Activated CD4-positive, alpha-beta memory T cell treated with anti-CD3 and anti-CD28 coated beads, Interleukin-2, amount 10 ng/mL, durations not matched to agents 7 days and 5 days (primary cell): ENCODE results near the gene SHE. TPM values are rescaled to one million over a fixed set of nuclear protein-coding genes. Genes with fewer than 3 reads are reported as not detected.
"Not testable (repeated sequence)": the region's sequence is repeated elsewhere in the genome, so short reads cannot be mapped to it uniquely, and the experiment has no call there.

Experiments used
- CTCF ChIA-PET: fragments of 350-600 bp; sonication (Branson Sonifier 250); formaldehyde crosslinking; loops from one replicate; lab custom pipeline; 2021; ENCODE audit warnings: antibody characterized with exemption, inconsistent platforms; lab: Charles Lee
- POLR2A ChIA-PET: fragments of 350-600 bp; sonication (Branson Sonifier 250); formaldehyde crosslinking; loops from one replicate; lab custom pipeline; 2021; ENCODE audit warnings: antibody characterized with exemption; lab: Charles Lee
- DNase-seq: peaks from one replicate; pipeline ENCODE4 v3.0.0-alpha.2; 2020
- H3K27ac Mint-ChIP-seq: one replicate; pipeline ENCODE4 v1.8.0; 2021; ENCODE audit warnings: mild to moderate bottlenecking, mixed read lengths
- H3K27me3 Mint-ChIP-seq: one replicate; pipeline ENCODE4 v1.8.0; 2021; ENCODE audit warnings: mixed read lengths
- H3K36me3 Mint-ChIP-seq: one replicate; pipeline ENCODE4 v1.8.0; 2021; ENCODE audit warnings: low read depth, mixed read lengths
- H3K4me1 Mint-ChIP-seq: one replicate; pipeline ENCODE4 v1.8.0; 2021; ENCODE audit warnings: mixed read lengths
- H3K4me3 Mint-ChIP-seq: one replicate; pipeline ENCODE4 v1.8.0; 2021; ENCODE audit warnings: mild to moderate bottlenecking, mixed read lengths
- H3K9me3 Mint-ChIP-seq: one replicate; pipeline ENCODE4 v1.8.0; 2021; ENCODE audit warnings: mixed read lengths
- total RNA-seq, 2 experiments: library from RNA; stranded (reverse); gene quantifications; one replicate each; pipeline ENCODE4 v1.2.3, GENCODE V29; 2021

SHE gene
- total RNA-seq, 2 experiments from 2014 or later: not detected

GRCh38 chr1:154501423-154502065 lies 668 bp downstream of the SHE start:
- peaks cover 6% of the 10 kb centered on the region for H3K9me3 Mint-ChIP-seq
- H3K4me3 Mint-ChIP-seq: peak overlapping the region; percentile 18
- DNase-seq: no peak
- CTCF ChIA-PET: interaction anchor here (0.6 kb wide), 1 partner anchor 495 kb away, joined by 3 read pairs; no protein-coding TSS in a partner anchor
- peaks cover 54% of the 10 kb centered on the region for H3K27me3 Mint-ChIP-seq
- no peak overlapping the region for H3K27ac Mint-ChIP-seq
- POLR2A ChIA-PET: no interaction called here
- H3K36me3 Mint-ChIP-seq: peaks cover 5% of the 10 kb centered on the region
- H3K4me1 Mint-ChIP-seq: peaks cover 18% of the 10 kb centered on the region

GRCh38 chr1:154500533-154500932 lies 1.7 kb downstream of the SHE start:
- H3K4me1 Mint-ChIP-seq: peaks cover 21% of the 10 kb centered on the region
- H3K4me3 Mint-ChIP-seq: no peak overlapping the region
- CTCF ChIA-PET: no interaction called here
- peaks cover 49% of the 10 kb centered on the region for H3K27me3 Mint-ChIP-seq
- H3K36me3 Mint-ChIP-seq: peaks cover 5% of the 10 kb centered on the region
- H3K9me3 Mint-ChIP-seq: peaks cover 6% of the 10 kb centered on the region
- POLR2A ChIA-PET: no interaction called here
- DNase-seq: no peak
- H3K27ac Mint-ChIP-seq: no peak overlapping the region

- peaks cover 5% of the 10 kb centered on the region for H3K36me3 Mint-ChIP-seq
- CTCF ChIA-PET: interaction anchor here (1.2 kb wide), 1 partner anchor 20 kb away, joined by 3 read pairs; no protein-coding TSS in a partner anchor
- H3K4me1 Mint-ChIP-seq: peaks cover 22% of the 10 kb centered on the region
- DNase-seq: no peak
- H3K27me3 Mint-ChIP-seq: peaks cover 42% of the 10 kb centered on the region
- H3K9me3 Mint-ChIP-seq: peaks cover 6% of the 10 kb centered on the region
- POLR2A ChIA-PET: interaction anchor here (0.9 kb wide), 1 partner anchor 113 kb away, joined by 3 read pairs; no protein-coding TSS in a partner anchor
- H3K27ac Mint-ChIP-seq: no peak overlapping the region
- H3K4me3 Mint-ChIP-seq: no peak overlapping the region
Measured at GRCh38 chr1:154499446-154499845, 2.8 kb downstream of the SHE start.

- POLR2A ChIA-PET: no interaction called here
- H3K36me3 Mint-ChIP-seq: peaks cover 2% of the 10 kb centered on the region
- no peak for DNase-seq
- H3K27me3 Mint-ChIP-seq: peaks cover 31% of the 10 kb centered on the region
- peaks cover 6% of the 10 kb centered on the region for H3K9me3 Mint-ChIP-seq
- H3K4me3 Mint-ChIP-seq: no peak overlapping the region
- peaks cover 39% of the 10 kb centered on the region for H3K4me1 Mint-ChIP-seq
- no peak overlapping the region for H3K27ac Mint-ChIP-seq
- CTCF ChIA-PET: interaction anchor here (1.0 to 1.6 kb wide), 2 partner anchors 18 to 37 kb away, joined by 3 read pairs; no protein-coding TSS in a partner anchor
Measured at GRCh38 chr1:154497026-154497806, 5.0 kb downstream of the SHE start.

- H3K36me3 Mint-ChIP-seq: peaks cover 2% of the 10 kb centered on the region
- POLR2A ChIA-PET: interaction anchor here (1.0 kb wide), 1 partner anchor 76 kb away, joined by 3 read pairs; no protein-coding TSS in a partner anchor
- H3K27ac Mint-ChIP-seq: no peak overlapping the region
- H3K4me1 Mint-ChIP-seq: peaks cover 44% of the 10 kb centered on the region
- CTCF ChIA-PET: interaction anchor here (0.9 to 1.6 kb wide), 4 partner anchors 11 to 63 kb away, joined by 3 to 5 read pairs (median 3); no protein-coding TSS in a partner anchor
- peaks cover 6% of the 10 kb centered on the region for H3K9me3 Mint-ChIP-seq
- DNase-seq: no peak
- no peak overlapping the region for H3K4me3 Mint-ChIP-seq
- peaks cover 35% of the 10 kb centered on the region for H3K27me3 Mint-ChIP-seq
Measured at GRCh38 chr1:154496383-154496782, 5.8 kb downstream of the SHE start.

- Mint-ChIP-seq H3K27me3 (peaks cover 32% of the 10 kb centered on the region), H3K4me1 (peaks cover 41% of the 10 kb centered on the region), H3K36me3 (peaks cover 1% of the 10 kb centered on the region), H3K4me3 (no peak overlapping the region), H3K9me3 (peaks cover 5% of the 10 kb centered on the region), H3K27ac (no peak overlapping the region)
- DNase-seq: no peak
- ChIA-PET CTCF (interaction anchor here (0.9 to 7.2 kb wide), 5 partner anchors 11 to 64 kb away, joined by 3 to 44 read pairs (median 3); no protein-coding TSS in a partner anchor), POLR2A (interaction anchor here (1.0 to 1.2 kb wide), 2 partner anchors 10 to 75 kb away, joined by 3 read pairs; no protein-coding TSS in a partner anchor)
Measured at GRCh38 chr1:154495496-154496273, 6.5 kb downstream of the SHE start.

- H3K27me3 Mint-ChIP-seq: peaks cover 19% of the 10 kb centered on the region
- no peak overlapping the region for H3K4me3 Mint-ChIP-seq
- peak; percentile 44 for DNase-seq
- peaks cover 32% of the 10 kb centered on the region for H3K4me1 Mint-ChIP-seq
- CTCF ChIA-PET: interaction anchor here (0.9 to 7.2 kb wide), 3 partner anchors 13 to 159 kb away, joined by 3 to 44 read pairs (median 4); no protein-coding TSS in a partner anchor
- no peaks in the 10 kb centered on the region for H3K9me3 Mint-ChIP-seq
- H3K36me3 Mint-ChIP-seq: no peaks in the 10 kb centered on the region
- peak overlapping the region; percentile 58 for H3K27ac Mint-ChIP-seq
- POLR2A ChIA-PET: no interaction called here
Measured at GRCh38 chr1:154493276-154493675, 8.9 kb downstream of the SHE start.

- H3K36me3 Mint-ChIP-seq: no peaks in the 10 kb centered on the region
- H3K4me1 Mint-ChIP-seq: peaks cover 30% of the 10 kb centered on the region
- no peaks in the 10 kb centered on the region for H3K9me3 Mint-ChIP-seq
- no peak for DNase-seq
- POLR2A ChIA-PET: no interaction called here
- CTCF ChIA-PET: interaction anchor here (7.2 kb wide), 1 partner anchor 11 kb away, joined by 44 read pairs; no protein-coding TSS in a partner anchor
- no peak overlapping the region for H3K4me3 Mint-ChIP-seq
- no peak overlapping the region for H3K27ac Mint-ChIP-seq
- peaks cover 19% of the 10 kb centered on the region for H3K27me3 Mint-ChIP-seq
Measured at GRCh38 chr1:154492115-154492514, 10.1 kb downstream of the SHE start.

GRCh38 chr1:154490317-154490716 lies 11.9 kb downstream of the SHE start:
- Mint-ChIP-seq H3K27me3 (peaks cover 19% of the 10 kb centered on the region), H3K36me3 (no peaks in the 10 kb centered on the region), H3K9me3 (no peaks in the 10 kb centered on the region), H3K4me1 (peaks cover 23% of the 10 kb centered on the region), H3K4me3 (no peak overlapping the region), H3K27ac (no peak overlapping the region)
- ChIA-PET CTCF (interaction anchor here (7.2 kb wide), 1 partner anchor 10 kb away, joined by 44 read pairs; no protein-coding TSS in a partner anchor), POLR2A (no interaction called here)
- DNase-seq: no peak

- no peaks in the 10 kb centered on the region for H3K9me3 Mint-ChIP-seq
Measured at GRCh38 chr1:154489695-154490274, 12.4 kb downstream of the SHE start.

GRCh38 chr1:154488922-154489321 lies 13.3 kb downstream of the SHE start:
- peaks cover 28% of the 10 kb centered on the region for H3K27me3 Mint-ChIP-seq
- POLR2A ChIA-PET: no interaction called here
- H3K4me1 Mint-ChIP-seq: peaks cover 22% of the 10 kb centered on the region
- H3K4me3 Mint-ChIP-seq: no peak overlapping the region
- no peak for DNase-seq
- no peaks in the 10 kb centered on the region for H3K36me3 Mint-ChIP-seq
- H3K27ac Mint-ChIP-seq: no peak overlapping the region
- CTCF ChIA-PET: interaction anchor here (7.2 kb wide), 1 partner anchor 8 kb away, joined by 44 read pairs; no protein-coding TSS in a partner anchor
- H3K9me3 Mint-ChIP-seq: no peaks in the 10 kb centered on the region

More at GRCh38 chr1:154489695-154490274, 12.4 kb downstream of the SHE start:
- H3K27ac Mint-ChIP-seq: no peak overlapping the region
- peaks cover 23% of the 10 kb centered on the region for H3K27me3 Mint-ChIP-seq
- ChIA-PET CTCF (interaction anchor here (7.2 kb wide), 1 partner anchor 9 kb away, joined by 44 read pairs; no protein-coding TSS in a partner anchor), POLR2A (no interaction called here)
- no peaks in the 10 kb centered on the region for H3K36me3 Mint-ChIP-seq
- no peak for DNase-seq
- peaks cover 23% of the 10 kb centered on the region for H3K4me1 Mint-ChIP-seq
- no peak overlapping the region for H3K4me3 Mint-ChIP-seq

- peaks cover 29% of the 10 kb centered on the region for H3K27me3 Mint-ChIP-seq
- H3K27ac Mint-ChIP-seq, H3K9me3 Mint-ChIP-seq, H3K4me3 Mint-ChIP-seq, H3K36me3 Mint-ChIP-seq, DNase-seq, H3K4me1 Mint-ChIP-seq, POLR2A ChIA-PET: not testable (repeated sequence)
- CTCF ChIA-PET: interaction anchor here (0.9 kb wide), 1 partner anchor 60 kb away, joined by 3 read pairs; no protein-coding TSS in a partner anchor
Measured at GRCh38 chr1:154486756-154487155, 15.5 kb downstream of the SHE start.
